Measurements from ENCODE around the gene JAK3.

Gene JAK3

GRCh38 chr19:17840019-17840418 lies 7.8 kb downstream of the JAK3 start:
- DNase-seq (ENCODE audit: low spot score), result no peak

- DNase-seq (ENCODE audit: low spot score), result no peak
These were observed 9.8 kb downstream of the JAK3 start for GRCh38 chr19:17837972-17838371.

- no peak for DNase-seq (ENCODE audit: low spot score)
These were observed 11.3 kb downstream of the JAK3 start for GRCh38 chr19:17836530-17836929.

GRCh38 chr19:17835182-17836006 lies 12.4 kb downstream of the JAK3 start:
- peak; percentile 53 for DNase-seq (ENCODE audit: low spot score)

- DNase-seq (ENCODE audit: low spot score), result no peak
These were observed 13.2 kb downstream of the JAK3 start for GRCh38 chr19:17834350-17835181.

- no peak for DNase-seq (ENCODE audit: low spot score)
These were observed 15.2 kb downstream of the JAK3 start for GRCh38 chr19:17832443-17833208.

- DNase-seq (ENCODE audit: low spot score), result no peak
These were observed 16.3 kb downstream of the JAK3 start for GRCh38 chr19:17831419-17831888.

GRCh38 chr19:17830567-17831418 lies 17.0 kb downstream of the JAK3 start:
- DNase-seq (ENCODE audit: low spot score), result peak; percentile 99

- DNase-seq (ENCODE audit: low spot score), result peak; percentile 81
These were observed 17.8 kb downstream of the JAK3 start for GRCh38 chr19:17829855-17830566.

- no peak for DNase-seq (ENCODE audit: low spot score)
These were observed 21.2 kb downstream of the JAK3 start for GRCh38 chr19:17826508-17827056.

- no peak for DNase-seq (ENCODE audit: low spot score)
These were observed 23.4 kb downstream of the JAK3 start for GRCh38 chr19:17824339-17824738.

- DNase-seq (ENCODE audit: low spot score), result no peak
These were observed 26.6 kb downstream of the JAK3 start, which contains the start of gene INSL3 for GRCh38 chr19:17821190-17821589. Gene INSL3, minus strand, starts transcription at chr19:17821519. Its CDS starts 13 bp downstream, at chr19:17821506.

GRCh38 chr19:17817668-17818363 lies 30.0 kb downstream of the JAK3 start:
- DNase-seq (ENCODE audit: low spot score), result no peak

- DNase-seq (ENCODE audit: low spot score), result no peak
These were observed 35.7 kb downstream of the JAK3 start for GRCh38 chr19:17812099-17812498.

- no peak for DNase-seq (ENCODE audit: low spot score)
These were observed 36.1 kb downstream of the JAK3 start for GRCh38 chr19:17811681-17812080.

- no peak for DNase-seq (ENCODE audit: low spot score)
These were observed 36.7 kb downstream of the JAK3 start for GRCh38 chr19:17811103-17811502.

GRCh38 chr19:17807731-17808316 lies 40.0 kb downstream of the JAK3 start:
- DNase-seq (ENCODE audit: low spot score), result no peak

- no peak for DNase-seq (ENCODE audit: low spot score)
These were observed 40.8 kb downstream of the JAK3 start for GRCh38 chr19:17806945-17807344.

GRCh38 chr19:17805427-17805826 lies 42.4 kb downstream of the JAK3 start:
- DNase-seq (ENCODE audit: low spot score), result no peak

Measured in COLO829 (cell line).